Measurements from ENCODE around the gene OSBP. TPM values are rescaled to one million over a fixed set of nuclear protein-coding genes. Genes with fewer than 3 reads are reported as not detected.

OSBP gene
- total and polyA plus RNA-seq, 2 donors (not counting 3 experiments of a cell fraction or from before 2014, with no cell fraction given) = 14.2 to 37.5 TPM

DNA sequence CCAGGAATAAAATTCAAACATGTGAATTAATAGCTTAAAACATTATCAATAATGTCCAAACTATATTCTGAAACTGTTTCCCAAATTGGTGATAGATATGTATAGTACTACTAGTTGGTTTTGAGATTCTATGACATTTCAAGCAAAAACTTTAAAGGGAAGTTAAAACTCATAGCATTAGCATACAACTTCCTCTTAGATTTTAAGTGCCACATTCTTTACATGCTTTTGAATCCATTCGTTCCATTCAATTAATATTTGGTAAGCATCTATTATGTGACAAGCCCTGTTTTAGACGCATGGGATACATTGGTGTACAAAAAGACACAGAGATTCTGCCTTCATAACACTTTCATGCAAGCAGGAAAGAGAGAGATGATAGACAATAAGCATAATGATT is 44.4 kb upstream of the OSBP start:
- CTCF ChIA-PET = interaction anchor here (0.5 kb wide), 1 partner anchor 148 kb away, joined by 4 read pairs; no protein-coding TSS in a partner anchor
- no TSS peak for BruUV-seq (replicated peaks)
- no peaks in the 10 kb centered on the region for H3K9me3 ChIP-seq (replicated peaks; ENCODE audit: control insufficient read depth, insufficient read depth, low read length)
- DNase-seq (ENCODE audit: low read depth, low spot score) (peak; percentile 6), FAIRE-seq (no peak)
- no peak overlapping the region for H3K4me3 ChIP-seq (replicated peaks in 1 of 3; ENCODE audit: insufficient read depth in 1 of 3, low read depth in 1 of 3, low read length in 3 of 3)
- TF ChIP-seq EZH2 (IDR thresholded peaks at IDR 0.05; ENCODE audit: borderline replicate concordance, low read depth, low read length, severe bottlenecking) (no peak), FOS (IDR thresholded peaks at IDR 0.05; ENCODE audit: borderline replicate concordance, insufficient read depth, low read length) (no peak), GATA2 (IDR thresholded peaks at IDR 0.05; ENCODE audit: insufficient read depth, insufficient read length, low read depth, low read length) (no peak), JUN (IDR thresholded peaks at IDR 0.05; ENCODE audit: borderline replicate concordance, insufficient read depth, insufficient read length, low read depth) (no peak), POLR2AphosphoS5 (IDR thresholded peaks at IDR 0.05; ENCODE audit: insufficient read depth, low read depth, low read length) (no peak), MYC (IDR thresholded peaks at IDR 0.05; ENCODE audit: low read depth, low read length) (no peak), POLR2A (IDR thresholded peaks at IDR 0.05; ENCODE audit: low read depth, low read length) (no peak)
- TF ChIP-seq, protein P1, sequence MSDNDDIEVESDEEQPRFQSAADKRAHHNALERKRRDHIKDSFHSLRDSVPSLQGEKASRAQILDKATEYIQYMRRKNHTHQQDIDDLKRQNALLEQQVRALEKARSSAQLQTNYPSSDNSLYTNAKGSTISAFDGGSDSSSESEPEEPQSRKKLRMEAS (IDR thresholded peaks at IDR 0.05; ENCODE audit: insufficient read depth, insufficient read length) = no peak
- TF ChIP-seq, protein P2, sequence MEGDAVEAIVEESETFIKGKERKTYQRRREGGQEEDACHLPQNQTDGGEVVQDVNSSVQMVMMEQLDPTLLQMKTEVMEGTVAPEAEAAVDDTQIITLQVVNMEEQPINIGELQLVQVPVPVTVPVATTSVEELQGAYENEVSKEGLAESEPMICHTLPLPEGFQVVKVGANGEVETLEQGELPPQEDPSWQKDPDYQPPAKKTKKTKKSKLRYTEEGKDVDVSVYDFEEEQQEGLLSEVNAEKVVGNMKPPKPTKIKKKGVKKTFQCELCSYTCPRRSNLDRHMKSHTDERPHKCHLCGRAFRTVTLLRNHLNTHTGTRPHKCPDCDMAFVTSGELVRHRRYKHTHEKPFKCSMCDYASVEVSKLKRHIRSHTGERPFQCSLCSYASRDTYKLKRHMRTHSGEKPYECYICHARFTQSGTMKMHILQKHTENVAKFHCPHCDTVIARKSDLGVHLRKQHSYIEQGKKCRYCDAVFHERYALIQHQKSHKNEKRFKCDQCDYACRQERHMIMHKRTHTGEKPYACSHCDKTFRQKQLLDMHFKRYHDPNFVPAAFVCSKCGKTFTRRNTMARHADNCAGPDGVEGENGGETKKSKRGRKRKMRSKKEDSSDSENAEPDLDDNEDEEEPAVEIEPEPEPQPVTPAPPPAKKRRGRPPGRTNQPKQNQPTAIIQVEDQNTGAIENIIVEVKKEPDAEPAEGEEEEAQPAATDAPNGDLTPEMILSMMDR (IDR thresholded peaks at IDR 0.05; ENCODE audit: extremely low read depth in 1 of 2, insufficient read depth in 1 of 2, low read depth in 1 of 2, low read length in 2 of 2) = no peak
- H3K4me1 ChIP-seq (ENCODE audit: control insufficient read depth, extremely low read depth, insufficient read depth, low read length) = peaks cover 9% of the 10 kb centered on the region
- peaks cover 29 to 35% of the 10 kb centered on the region in 2 experiments for H3K36me3 ChIP-seq (ENCODE audit: control insufficient read depth in 2 of 2, extremely low read depth in 1 of 2, insufficient read depth in 2 of 2, low read length in 2 of 2)
- H3K9me1 ChIP-seq (replicated peaks; ENCODE audit: control insufficient read depth, extremely low read depth, insufficient read depth, low read length) = no peaks in the 10 kb centered on the region
- peaks cover 33% of the 10 kb centered on the region for H3K79me2 ChIP-seq (ENCODE audit: control insufficient read depth, insufficient read depth, low read length)
- dilution Hi-C loops (cut with MboI; ENCODE audit: extremely low pct_ligation_motif_present, low sequenced_read_pairs) (no loop called here), intact Hi-C loops (cut with micrococcal nuclease) (loop anchor here (10.0 kb wide), 1 partner anchor 65 kb away; no protein-coding TSS in a partner anchor)
- no peak overlapping the region for H3K9ac ChIP-seq (replicated peaks; ENCODE audit: extremely low read depth, insufficient read depth, low read length)
- H2AFZ ChIP-seq (ENCODE audit: low read depth, low read length) = no peak overlapping the region
- peaks cover 5% of the 10 kb centered on the region for H4K20me1 ChIP-seq (replicated peaks; ENCODE audit: control insufficient read depth, extremely low read depth, insufficient read depth, low read length)
- POLR2A ChIA-PET = no interaction called here
- H3K27ac ChIP-seq (ENCODE audit: insufficient read depth, low read depth, low read length) = no peak overlapping the region
- H3K27me3 ChIP-seq (ENCODE audit: control insufficient read depth in 2 of 2, insufficient read depth in 2 of 2, low read length in 2 of 2) = no peaks in the 10 kb centered on the region
- H3K4me2 ChIP-seq (ENCODE audit: insufficient read depth, low read length) = no peak overlapping the region
